GM18508 (cell line): ENCODE results near the gene QKI.
"Not testable (repeated sequence)": the region's sequence is repeated elsewhere in the genome, so short reads cannot be mapped to it uniquely, and the experiment has no call there.

Experiments
- ATAC-seq: cut with Tn5 transposase; IDR thresholded peaks from one replicate; pipeline ENCODE4 v1.9.1; 2021; ENCODE audit warnings: moderate number of reproducible peaks; ENCODE audit not compliant: insufficient read depth, unreplicated experiment

Gene QKI

GRCh38 chr6:163470611-163471010 is 56.1 kb downstream of the QKI start:
- no peak for ATAC-seq

GRCh38 chr6:163474581-163474980 is 60.1 kb downstream of the QKI start:
- ATAC-seq = no peak

- not testable (repeated sequence) for ATAC-seq
Measured at GRCh38 chr6:163476946-163477345, 62.4 kb downstream of the QKI start.

GRCh38 chr6:163483107-163483506 is 68.6 kb downstream of the QKI start:
- no peak for ATAC-seq

- ATAC-seq = no peak
Measured at GRCh38 chr6:163485388-163485851, 70.9 kb downstream of the QKI start.

- ATAC-seq = no peak
Measured at GRCh38 chr6:163486821-163487220, 72.3 kb downstream of the QKI start.

GRCh38 chr6:163487606-163488005 is 73.1 kb downstream of the QKI start:
- no peak for ATAC-seq

- no peak for ATAC-seq
Measured at GRCh38 chr6:163489584-163489983, 75.1 kb downstream of the QKI start.

GRCh38 chr6:163490826-163491577 is 76.5 kb downstream of the QKI start:
- ATAC-seq = no peak

- no peak for ATAC-seq
Measured at GRCh38 chr6:163491737-163492300, 77.3 kb downstream of the QKI start.

GRCh38 chr6:163494279-163494727 is 79.8 kb downstream of the QKI start:
- ATAC-seq = no peak

GRCh38 chr6:163496205-163496604 is 81.7 kb downstream of the QKI start:
- no peak for ATAC-seq

GRCh38 chr6:163500105-163500504 is 85.6 kb downstream of the QKI start:
- ATAC-seq = no peak

GRCh38 chr6:163501026-163501425 is 86.5 kb downstream of the QKI start:
- no peak for ATAC-seq

- ATAC-seq = no peak
Measured at GRCh38 chr6:163501439-163501838, 86.9 kb downstream of the QKI start.

GRCh38 chr6:163504984-163505640 is 90.6 kb downstream of the QKI start:
- no peak for ATAC-seq

- ATAC-seq = no peak
Measured at GRCh38 chr6:163507965-163508364, 93.4 kb downstream of the QKI start.

GRCh38 chr6:163513003-163513402 is 98.5 kb downstream of the QKI start:
- no peak for ATAC-seq

GRCh38 chr6:163513570-163514166 is 99.2 kb downstream of the QKI start:
- no peak for ATAC-seq

GRCh38 chr6:163516908-163517307 is 102.4 kb downstream of the QKI start:
- ATAC-seq = no peak

GRCh38 chr6:163520956-163521355 is 106.4 kb downstream of the QKI start:
- ATAC-seq = no peak
